Nucleus accumbens (tissue), 56 donors: ENCODE results near the gene NOP14.
A peak's percentile ranks its signal among the peaks of the same experiment; 100 is the strongest.
"Not testable (repeated sequence)": the region's sequence is repeated elsewhere in the genome, so short reads cannot be mapped to it uniquely, and the experiment has no call there.

Experiments
- DNase-seq, 56 donors: peaks; one replicate each; lab custom pipeline; 2025; lab: John Stamatoyannopoulos, UW

Gene NOP14

DNA sequence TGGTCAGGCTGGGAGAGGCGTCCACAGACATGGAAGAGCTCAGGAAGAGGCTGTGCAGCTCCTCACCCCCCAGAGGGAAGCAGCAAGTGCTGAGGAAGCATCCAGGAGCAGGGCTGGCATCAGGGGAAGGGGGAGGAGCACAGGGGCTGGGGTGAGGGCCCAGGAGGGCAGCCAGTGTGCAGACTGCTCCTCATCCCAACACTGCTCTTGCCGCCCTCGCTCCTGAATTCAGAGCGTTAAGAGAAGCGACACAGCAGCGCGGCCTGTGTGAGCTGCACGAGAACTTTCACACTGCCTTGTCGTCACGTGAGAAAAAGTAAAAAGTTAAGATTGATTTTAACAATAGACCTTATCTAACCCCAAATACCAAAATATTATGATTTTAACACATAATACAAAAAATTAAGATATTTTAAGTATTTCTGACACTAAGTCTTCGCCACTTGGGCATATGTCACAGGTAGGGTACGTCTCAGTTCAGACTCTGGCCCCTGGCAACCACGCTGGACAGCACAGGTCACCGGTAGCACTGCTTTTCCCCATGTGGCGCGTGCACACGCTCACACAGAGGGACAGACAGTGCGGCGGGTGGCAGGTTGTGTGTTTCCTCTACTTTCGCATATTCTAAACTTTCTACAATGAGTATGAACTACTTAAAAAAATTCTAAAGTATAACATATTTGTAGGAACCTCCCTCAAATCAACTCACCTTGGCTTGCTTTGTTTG is 19.7 kb downstream of the NOP14 start:
- DNase-seq = no peak

- DNase-seq = peak in 1 of 56 donors; percentile 39
Measured at GRCh38 chr4:2942532-2943363, 20.5 kb downstream of the NOP14 start.

GRCh38 chr4:2942037-2942531 is 21.1 kb downstream of the NOP14 start:
- DNase-seq = no peak

- no peak for DNase-seq
Measured at GRCh38 chr4:2941138-2942036, 21.8 kb downstream of the NOP14 start.

- DNase-seq = no peak
Measured at GRCh38 chr4:2940267-2941137, 22.7 kb downstream of the NOP14 start.

- DNase-seq = peak in 1 of 56 donors; percentile 28
Measured at GRCh38 chr4:2939383-2940243, 23.6 kb downstream of the NOP14 start.

DNA sequence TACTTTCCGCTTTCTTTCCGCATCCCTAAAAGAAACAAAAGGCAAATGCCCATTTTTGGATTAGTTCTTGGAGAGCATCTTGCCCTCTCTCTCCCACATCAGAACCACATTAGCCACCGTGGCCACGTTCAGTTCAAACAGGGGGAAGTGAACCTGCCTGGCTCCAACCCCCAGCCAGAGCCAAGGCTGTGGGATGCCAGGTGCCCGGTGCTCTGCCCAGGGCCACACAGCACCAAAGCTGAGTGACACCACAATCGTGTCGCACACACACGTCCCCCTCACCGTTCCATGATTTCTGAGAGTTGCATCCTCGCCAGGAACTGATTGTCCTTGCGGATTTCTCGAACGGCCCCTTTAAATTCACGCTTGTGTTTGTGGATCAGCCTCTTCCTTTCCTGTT is 24.3 kb downstream of the NOP14 start:
- no peak for DNase-seq

- DNase-seq = not testable (repeated sequence)
Measured at GRCh38 chr4:2938411-2938810, 24.8 kb downstream of the NOP14 start.

- no peak for DNase-seq
Measured at GRCh38 chr4:2937986-2938385, 25.2 kb downstream of the NOP14 start.

DNA sequence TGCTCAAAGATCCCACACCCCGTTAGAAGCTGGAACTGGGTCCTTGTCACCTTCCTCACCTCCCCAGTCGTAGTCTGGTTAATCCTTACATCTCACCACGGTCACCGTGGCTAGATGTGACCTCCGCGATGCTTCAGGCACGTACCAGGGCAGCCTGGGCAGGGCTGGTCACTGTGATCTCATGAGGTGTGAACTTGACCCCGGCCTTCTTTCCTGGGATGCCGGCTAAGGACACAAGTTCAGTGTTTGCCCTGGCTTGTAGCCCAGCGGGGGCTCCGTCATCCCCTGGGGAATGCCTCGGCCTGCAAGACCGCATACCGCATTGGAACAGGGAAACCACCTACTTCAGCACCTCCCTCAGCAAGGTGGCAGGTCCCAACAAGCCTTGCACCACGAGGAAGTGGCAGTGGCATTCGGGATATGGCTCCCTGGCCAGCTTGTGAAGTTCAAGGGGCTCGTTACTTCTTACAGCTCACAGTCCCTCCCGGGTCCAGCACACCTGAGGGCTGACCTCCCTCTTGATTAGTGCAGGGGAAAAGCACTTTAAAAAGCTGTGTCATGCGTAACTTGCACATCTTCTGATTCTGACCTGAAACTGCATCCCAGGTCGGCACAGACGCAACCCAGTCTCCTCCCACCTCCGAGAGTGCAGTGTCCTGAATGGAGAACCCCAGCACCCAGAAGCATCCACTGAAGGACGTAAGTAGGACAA is 25.9 kb downstream of the NOP14 start:
- no peak for DNase-seq

- no peak for DNase-seq
Measured at GRCh38 chr4:2936773-2937145, 26.4 kb downstream of the NOP14 start.

GRCh38 chr4:2935762-2936743 is 27.2 kb downstream of the NOP14 start:
- DNase-seq = no peak

GRCh38 chr4:2934813-2935761 is 28.1 kb downstream of the NOP14 start:
- DNase-seq = peak in 54 of 56 donors; percentile 45 to 94 (median 78)

DNA sequence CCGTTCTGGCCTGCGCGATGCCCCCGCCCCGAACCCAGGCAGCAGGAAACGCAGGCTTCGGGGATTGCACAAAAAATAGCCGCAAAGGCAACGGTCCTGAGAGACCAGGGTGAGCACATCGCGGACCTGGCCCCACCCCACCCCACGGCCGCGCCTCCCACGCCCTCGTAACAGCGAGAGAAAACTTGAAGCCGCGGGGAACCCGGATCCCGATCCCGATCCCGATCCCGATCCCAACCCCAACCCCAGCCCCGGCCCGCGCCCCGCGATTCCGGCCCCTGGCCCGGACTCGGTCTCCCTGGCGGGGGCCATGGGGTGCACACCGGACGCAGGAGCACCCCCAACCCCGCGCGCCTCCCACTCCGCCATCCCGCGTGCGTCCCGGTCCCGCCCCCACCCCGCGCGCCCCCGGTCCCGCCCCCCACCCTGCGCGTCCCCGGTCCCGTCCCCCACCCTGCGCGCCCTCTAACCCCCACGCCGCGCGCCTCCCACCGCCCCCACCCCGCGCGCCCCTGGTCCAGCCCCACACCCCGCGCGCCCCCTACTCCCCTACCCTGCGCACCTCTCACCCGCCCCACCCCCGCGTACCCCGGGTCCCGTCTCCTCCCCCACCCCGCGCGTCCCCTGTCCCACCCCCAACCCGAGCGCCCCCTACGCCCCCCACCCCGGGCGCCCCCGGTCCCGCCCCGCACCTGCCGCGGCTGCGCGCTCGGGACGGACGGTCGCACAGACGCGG is 29.0 kb downstream of the NOP14 start:
- peak in 2 of 56 donors; percentile 21 to 51 for DNase-seq

DNA sequence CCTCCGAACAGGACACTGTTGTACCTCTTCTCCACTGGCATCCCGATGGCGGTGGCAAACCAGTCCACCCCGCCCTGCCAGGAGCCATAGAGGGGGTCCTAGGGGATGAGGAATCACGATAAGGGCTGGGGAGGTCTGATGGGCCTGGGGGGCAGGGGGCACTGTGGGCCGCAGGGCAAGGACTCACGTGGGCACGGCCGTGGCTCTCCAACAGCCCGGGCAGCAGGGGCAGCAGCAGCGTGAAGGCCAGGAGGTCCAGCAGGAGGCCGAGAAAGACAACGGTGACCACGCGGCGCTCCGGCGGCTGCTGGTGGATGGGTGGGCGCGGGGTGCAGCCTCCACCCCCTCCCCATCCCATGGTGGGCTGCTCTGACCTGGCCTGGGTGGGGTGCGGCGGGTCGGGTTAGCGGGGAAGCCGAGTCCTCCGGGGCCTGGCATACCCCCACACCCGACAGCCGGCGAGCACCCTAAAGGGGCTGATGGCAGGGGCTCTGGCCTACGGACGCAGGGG is 29.6 kb downstream of the NOP14 start:
- DNase-seq = no peak
